Measurements from ENCODE around the gene SLC7A7. TPM values are rescaled to one million over a fixed set of nuclear protein-coding genes. Genes with fewer than 3 reads are reported as not detected.

Gene SLC7A7
- total and polyA plus RNA-seq, 8 donors, result 3.1 to 29.4 (median 8.1) TPM; not detected in 2

DNA sequence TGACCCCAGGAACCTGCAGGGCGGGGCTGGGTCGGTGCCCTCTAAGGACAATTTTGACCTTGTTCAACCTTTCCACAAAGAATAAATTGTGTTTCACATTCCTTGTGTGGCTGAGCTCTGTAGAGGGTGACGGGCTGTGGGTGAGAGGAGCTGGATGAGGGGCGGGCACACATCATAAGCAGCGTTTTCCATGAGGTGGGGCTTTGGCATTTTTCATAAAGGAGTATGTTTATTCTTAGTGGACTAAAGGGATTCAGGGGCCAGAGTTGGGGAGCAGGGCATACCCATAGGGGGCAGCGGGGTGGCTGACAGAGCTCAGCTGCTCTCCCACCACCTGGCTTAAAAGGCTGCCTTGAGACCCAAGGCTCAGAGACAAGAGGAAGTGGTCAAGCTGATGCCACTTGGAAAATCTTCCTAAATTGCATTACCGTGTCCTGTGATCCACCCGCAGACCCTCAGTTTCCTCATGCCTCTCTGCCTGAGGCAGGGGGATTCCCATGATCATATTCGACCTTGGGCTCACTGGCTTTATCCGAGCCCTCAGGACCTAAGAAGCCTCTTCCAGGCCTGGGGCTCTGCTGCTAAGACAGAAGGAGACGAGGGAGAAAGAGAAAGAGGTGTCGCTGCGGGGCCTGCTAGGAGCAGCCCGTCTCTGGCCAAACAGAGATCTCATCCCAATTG, 32.6 kb upstream of the SLC7A7 start:
- intact Hi-C loops (cut with DNase I; ENCODE audit: low total_unique reads), result loop anchor here (10.0 kb wide), 1 partner anchor 293 kb away; no protein-coding TSS in a partner anchor
- H3K4me1 ChIP-seq, result peaks cover 58 to 88% (median 66%) of the 10 kb centered on the region in 4 donors
- H3K9me3 ChIP-seq, result no peaks in the 10 kb centered on the region
- 41 to 57% (median 55%) methylated on average over 14 of the region's 14 CpGs for WGBS, 5 donors
- H3K36me3 ChIP-seq, result peaks cover 41 to 44% (median 43%) of the 10 kb centered on the region in 4 donors
- H3K27me3 ChIP-seq, result no peaks in the 10 kb centered on the region
- peak in 1 of 2 donors; percentile 66 for DNase-seq
- peak overlapping the region in 1 of 4 donors; percentile 13 for H3K4me3 ChIP-seq
- TF ChIP-seq, protein P1, sequence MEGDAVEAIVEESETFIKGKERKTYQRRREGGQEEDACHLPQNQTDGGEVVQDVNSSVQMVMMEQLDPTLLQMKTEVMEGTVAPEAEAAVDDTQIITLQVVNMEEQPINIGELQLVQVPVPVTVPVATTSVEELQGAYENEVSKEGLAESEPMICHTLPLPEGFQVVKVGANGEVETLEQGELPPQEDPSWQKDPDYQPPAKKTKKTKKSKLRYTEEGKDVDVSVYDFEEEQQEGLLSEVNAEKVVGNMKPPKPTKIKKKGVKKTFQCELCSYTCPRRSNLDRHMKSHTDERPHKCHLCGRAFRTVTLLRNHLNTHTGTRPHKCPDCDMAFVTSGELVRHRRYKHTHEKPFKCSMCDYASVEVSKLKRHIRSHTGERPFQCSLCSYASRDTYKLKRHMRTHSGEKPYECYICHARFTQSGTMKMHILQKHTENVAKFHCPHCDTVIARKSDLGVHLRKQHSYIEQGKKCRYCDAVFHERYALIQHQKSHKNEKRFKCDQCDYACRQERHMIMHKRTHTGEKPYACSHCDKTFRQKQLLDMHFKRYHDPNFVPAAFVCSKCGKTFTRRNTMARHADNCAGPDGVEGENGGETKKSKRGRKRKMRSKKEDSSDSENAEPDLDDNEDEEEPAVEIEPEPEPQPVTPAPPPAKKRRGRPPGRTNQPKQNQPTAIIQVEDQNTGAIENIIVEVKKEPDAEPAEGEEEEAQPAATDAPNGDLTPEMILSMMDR (IDR thresholded peaks at IDR 0.05), result no peak
- TF ChIP-seq POLR2A (IDR thresholded peaks at IDR 0.05) (no peak), EP300 (IDR thresholded peaks at IDR 0.05) (no peak), POLR2AphosphoS5 (IDR thresholded peaks at IDR 0.05) (no peak)
- peak overlapping the region; percentile 28 to 90 (median 88) for H3K27ac ChIP-seq

GRCh38 chr14:22846811-22847307, 31.6 kb upstream of the SLC7A7 start:
- Histone ChIP-seq H3K27me3 (no peaks in the 10 kb centered on the region), H3K36me3 (peaks cover 50 to 54% (median 53%) of the 10 kb centered on the region in 4 donors), H3K9me3 (no peaks in the 10 kb centered on the region), H3K4me3 (no peak overlapping the region), H3K27ac (peak overlapping the region in 4 of 5 donors; percentile 76 to 90 (median 88)), H3K4me1 (peaks cover 55 to 85% (median 66%) of the 10 kb centered on the region in 4 donors)
- DNase-seq, result no peak
- 61 to 80% (median 73%) methylated on average over 6 to 11 of the region's 11 CpGs for WGBS, 5 donors
- intact Hi-C loops (cut with DNase I; ENCODE audit: low total_unique reads), result loop anchor here (10.0 kb wide), 1 partner anchor 292 kb away; no protein-coding TSS in a partner anchor
- TF ChIP-seq, protein P1 (IDR thresholded peaks at IDR 0.05), result no peak
- TF ChIP-seq POLR2A (IDR thresholded peaks at IDR 0.05) (no peak), EP300 (IDR thresholded peaks at IDR 0.05) (no peak), POLR2AphosphoS5 (IDR thresholded peaks at IDR 0.05) (no peak)

DNA sequence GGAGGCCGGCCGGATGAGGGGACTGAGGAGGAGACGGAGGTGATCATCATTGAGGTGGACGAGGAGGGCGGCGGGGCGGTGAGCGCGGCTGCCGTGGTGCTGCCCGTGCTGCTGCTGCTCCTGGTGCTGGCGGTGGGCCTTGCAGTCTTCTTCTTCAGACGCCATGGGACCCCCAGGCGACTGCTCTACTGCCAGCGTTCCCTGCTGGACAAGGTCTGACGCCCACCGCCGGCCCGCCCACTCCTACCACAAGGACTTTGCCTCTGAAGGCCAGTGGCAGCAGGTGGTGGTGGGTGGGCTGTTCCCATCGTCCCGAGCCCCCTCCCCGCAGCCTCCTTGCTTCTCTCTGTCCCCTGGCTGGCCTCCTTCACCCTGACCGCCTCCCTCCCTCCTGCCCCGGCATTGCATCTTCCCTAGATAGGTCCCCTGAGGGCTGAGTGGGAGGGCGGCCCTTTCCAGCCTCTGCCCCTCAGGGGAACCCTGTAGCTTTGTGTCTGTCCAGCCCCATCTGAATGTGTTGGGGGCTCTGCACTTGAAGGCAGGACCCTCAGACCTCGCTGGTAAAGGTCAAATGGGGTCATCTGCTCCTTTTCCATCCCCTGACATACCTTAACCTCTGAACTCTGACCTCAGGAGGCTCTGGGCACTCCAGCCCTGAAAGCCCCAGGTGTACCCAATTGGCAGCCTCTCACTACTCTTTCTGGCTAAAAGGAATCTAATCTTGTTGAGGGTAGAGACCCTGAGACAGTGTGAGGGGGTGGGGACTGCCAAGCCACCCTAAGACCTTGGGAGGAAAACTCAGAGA, 30.8 kb upstream of the SLC7A7 start:
- peaks cover 51 to 85% (median 67%) of the 10 kb centered on the region in 4 donors for H3K4me1 ChIP-seq
- no peak for TF ChIP-seq POLR2A (IDR thresholded peaks at IDR 0.05)
- TF ChIP-seq POLR2AphosphoS5 (IDR thresholded peaks at IDR 0.05), result no peak
- TF ChIP-seq, protein P1 (IDR thresholded peaks at IDR 0.05), result no peak
- no peak for TF ChIP-seq EP300 (IDR thresholded peaks at IDR 0.05)
- peak overlapping the region in 4 of 5 donors; percentile 76 to 90 (median 88) for H3K27ac ChIP-seq
- H3K27me3 ChIP-seq, result no peaks in the 10 kb centered on the region
- DNase-seq, result no peak
- 82 to 93% (median 89%) methylated on average over 22 to 26 of the region's 26 CpGs for WGBS, 5 donors
- no peaks in the 10 kb centered on the region for H3K9me3 ChIP-seq
- H3K36me3 ChIP-seq, result peaks cover 59 to 62% (median 61%) of the 10 kb centered on the region in 4 donors
- H3K4me3 ChIP-seq, result no peak overlapping the region
- intact Hi-C loops (cut with DNase I; ENCODE audit: low total_unique reads), result loop anchor here (10.0 kb wide), 1 partner anchor 291 kb away; no protein-coding TSS in a partner anchor

DNA sequence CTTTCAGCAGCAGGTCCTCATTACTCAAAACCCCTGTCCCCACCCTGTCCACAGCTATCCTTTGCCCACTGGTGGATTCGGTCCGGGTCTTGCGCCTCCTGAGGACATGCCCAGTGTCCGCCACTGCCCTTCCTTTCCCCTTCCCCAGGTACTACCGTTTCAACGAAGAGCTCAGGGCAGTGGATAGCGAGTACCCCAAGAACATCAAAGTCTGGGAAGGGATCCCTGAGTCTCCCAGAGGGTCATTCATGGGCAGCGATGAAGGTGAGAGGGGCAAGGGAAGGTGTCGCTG, 29.8 kb upstream of the SLC7A7 start:
- DNase-seq, result no peak
- peaks cover 43 to 85% (median 60%) of the 10 kb centered on the region in 4 donors for H3K4me1 ChIP-seq
- intact Hi-C loops (cut with DNase I; ENCODE audit: low total_unique reads), result loop anchor here (10.0 kb wide), 1 partner anchor 290 kb away; no protein-coding TSS in a partner anchor
- peaks cover 61 to 66% (median 64%) of the 10 kb centered on the region in 4 donors for H3K36me3 ChIP-seq
- 85 to 95% (median 94%) methylated on average over 9 of the region's 9 CpGs for WGBS, 5 donors
- H3K27ac ChIP-seq, result peak overlapping the region in 3 of 5 donors; percentile 42 to 90 (median 52)
- no peaks in the 10 kb centered on the region for H3K9me3 ChIP-seq
- TF ChIP-seq, protein P1 (IDR thresholded peaks at IDR 0.05), result no peak
- no peak for TF ChIP-seq POLR2A (IDR thresholded peaks at IDR 0.05)
- no peak for TF ChIP-seq POLR2AphosphoS5 (IDR thresholded peaks at IDR 0.05)
- no peak for TF ChIP-seq EP300 (IDR thresholded peaks at IDR 0.05)
- no peaks in the 10 kb centered on the region for H3K27me3 ChIP-seq
- no peak overlapping the region for H3K4me3 ChIP-seq
